Fibroblast of villous mesenchyme (primary cell): ENCODE data around the gene COL15A1. TPM values are rescaled to one million over a fixed set of nuclear protein-coding genes. Genes with fewer than 3 reads are reported as not detected.

Experiments used
- DNase-seq: peaks from one replicate; pipeline ENCODE4 v3.0.0-alpha.2; 2010; ENCODE audit warnings: low read depth
- H3K4me3 ChIP-seq: 2 replicates; pipeline ENCODE4 v1.5.1; 2011; ENCODE audit warnings: low read depth, mild to moderate bottlenecking, low read length
- CTCF ChIP-seq: IDR thresholded peaks from 2 replicates; pipeline ENCODE4 v1.5.1; 2012; ENCODE audit warnings: low read depth, mild to moderate bottlenecking, low read length; ENCODE audit not compliant: insufficient read depth
- total RNA-seq: library from RNA; depleted of rRNA; stranded (reverse); fragments of >200 nt; gene quantifications from 2 replicates; pipeline ENCODE4 v1.2.3, GENCODE V29; 2012

Gene COL15A1
- total RNA-seq, 1 donor: 1.7 TPM

GRCh38 chr9:98923451-98924123, 20.1 kb upstream of the COL15A1 start:
- TF ChIP-seq CTCF: no peak
- H3K4me3 ChIP-seq: no peak overlapping the region
- peak; percentile 77 for DNase-seq

- no peak overlapping the region for H3K4me3 ChIP-seq
- DNase-seq: no peak
- TF ChIP-seq CTCF: no peak
These were observed 18.5 kb upstream of the COL15A1 start for GRCh38 chr9:98924946-98925820.

- no peak for TF ChIP-seq CTCF
- DNase-seq: no peak
- no peak overlapping the region for H3K4me3 ChIP-seq
These were observed 17.8 kb upstream of the COL15A1 start for GRCh38 chr9:98925956-98926355.

- TF ChIP-seq CTCF: no peak
- H3K4me3 ChIP-seq: no peak overlapping the region
- DNase-seq: no peak
These were observed 16.0 kb upstream of the COL15A1 start for GRCh38 chr9:98927724-98928123.

GRCh38 chr9:98929071-98929470, 14.6 kb upstream of the COL15A1 start:
- DNase-seq: peak; percentile 93

GRCh38 chr9:98929895-98930341, 13.8 kb upstream of the COL15A1 start:
- H3K4me3 ChIP-seq: no peak overlapping the region
- no peak for TF ChIP-seq CTCF
- DNase-seq: peak; percentile 100

More at GRCh38 chr9:98929071-98929470, 14.6 kb upstream of the COL15A1 start:
- peak overlapping the region; percentile 31 for H3K4me3 ChIP-seq
- TF ChIP-seq CTCF: no peak
